ENCODE measurements around the gene BCL6.

BCL6 gene

DNA sequence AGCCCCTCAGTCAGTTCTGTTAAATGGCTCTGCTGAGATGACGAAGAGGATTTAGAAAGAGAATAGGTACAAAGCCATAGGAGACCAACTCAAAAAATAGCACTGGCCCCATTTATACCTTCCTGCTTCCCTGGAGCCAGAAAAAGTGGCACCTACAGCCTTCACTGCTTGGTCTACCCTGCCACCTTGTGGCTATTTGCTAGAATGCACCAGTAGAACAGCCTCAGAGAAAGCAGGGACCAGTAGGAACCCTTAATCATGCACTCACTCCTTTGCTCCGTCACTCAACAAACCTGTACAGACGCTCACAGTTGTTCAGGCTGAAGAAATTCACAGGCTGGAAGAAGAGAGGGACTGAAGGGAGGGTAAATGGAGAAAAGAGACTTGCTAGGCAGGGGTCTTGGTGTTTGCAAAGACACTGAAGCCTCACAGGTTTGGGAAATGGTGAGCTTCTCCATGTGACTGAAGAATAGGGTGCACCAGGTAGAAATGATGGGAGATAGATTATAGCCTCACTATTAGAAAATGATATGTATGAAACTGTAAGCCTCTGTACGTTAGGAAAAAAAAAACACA, 30.8 kb downstream of the BCL6 start:
- Histone ChIP-seq H3K4me2 (ENCODE audit: low read length) (no peak overlapping the region), H3K4me3 (ENCODE audit: low read depth, low read length, poor library complexity, severe bottlenecking) (no peak overlapping the region), H3K36me3 (ENCODE audit: insufficient read depth, low read length) (no peaks in the 10 kb centered on the region), H3K9me2 (ENCODE audit: low read depth, low read length) (no peaks in the 10 kb centered on the region), H3K9me3 (ENCODE audit: low read length) (no peaks in the 10 kb centered on the region), H3K9ac (ENCODE audit: low read length) (no peak overlapping the region), H4K20me1 (ENCODE audit: insufficient read depth, low read length) (no peaks in the 10 kb centered on the region), H3K27ac (ENCODE audit: low read depth, low read length, poor library complexity, severe bottlenecking) (no peak overlapping the region), H3K4me1 (ENCODE audit: insufficient read depth, low read length, severe bottlenecking) (peaks cover 12% of the 10 kb centered on the region), H2AFZ (ENCODE audit: low read length) (no peak overlapping the region), H3K79me2 (ENCODE audit: insufficient read depth, low read length) (no peaks in the 10 kb centered on the region), H3F3A (ENCODE audit: insufficient read depth, low read length) (peaks cover 3% of the 10 kb centered on the region), H3K27me3 (ENCODE audit: insufficient read depth, low read length) (no peaks in the 10 kb centered on the region)
- TF ChIP-seq, protein P1, sequence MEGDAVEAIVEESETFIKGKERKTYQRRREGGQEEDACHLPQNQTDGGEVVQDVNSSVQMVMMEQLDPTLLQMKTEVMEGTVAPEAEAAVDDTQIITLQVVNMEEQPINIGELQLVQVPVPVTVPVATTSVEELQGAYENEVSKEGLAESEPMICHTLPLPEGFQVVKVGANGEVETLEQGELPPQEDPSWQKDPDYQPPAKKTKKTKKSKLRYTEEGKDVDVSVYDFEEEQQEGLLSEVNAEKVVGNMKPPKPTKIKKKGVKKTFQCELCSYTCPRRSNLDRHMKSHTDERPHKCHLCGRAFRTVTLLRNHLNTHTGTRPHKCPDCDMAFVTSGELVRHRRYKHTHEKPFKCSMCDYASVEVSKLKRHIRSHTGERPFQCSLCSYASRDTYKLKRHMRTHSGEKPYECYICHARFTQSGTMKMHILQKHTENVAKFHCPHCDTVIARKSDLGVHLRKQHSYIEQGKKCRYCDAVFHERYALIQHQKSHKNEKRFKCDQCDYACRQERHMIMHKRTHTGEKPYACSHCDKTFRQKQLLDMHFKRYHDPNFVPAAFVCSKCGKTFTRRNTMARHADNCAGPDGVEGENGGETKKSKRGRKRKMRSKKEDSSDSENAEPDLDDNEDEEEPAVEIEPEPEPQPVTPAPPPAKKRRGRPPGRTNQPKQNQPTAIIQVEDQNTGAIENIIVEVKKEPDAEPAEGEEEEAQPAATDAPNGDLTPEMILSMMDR (IDR thresholded peaks at IDR 0.05; ENCODE audit: low read length), result peak; percentile 98
- no peak for TF ChIP-seq EZH2 (IDR thresholded peaks at IDR 0.05; ENCODE audit: borderline replicate concordance, low read length)

DNA sequence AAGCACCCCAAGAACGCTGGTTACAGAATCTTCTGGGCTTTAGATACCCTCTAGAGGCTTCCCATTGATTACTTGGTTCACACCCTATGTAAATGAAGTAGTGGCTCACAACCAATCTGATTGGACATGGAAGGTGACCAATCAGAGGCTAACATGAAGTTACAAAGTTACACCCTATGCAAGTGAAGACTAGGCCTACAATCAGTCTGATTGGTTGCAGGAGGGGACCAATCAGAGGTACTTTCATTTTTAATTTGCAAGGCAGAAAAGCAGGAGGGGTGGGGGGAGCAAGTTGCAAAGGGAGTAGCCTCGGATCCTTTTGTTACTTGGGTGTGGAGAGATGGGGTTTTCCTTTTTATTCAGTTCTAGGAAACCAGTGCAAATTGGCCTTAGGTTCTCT, 31.8 kb downstream of the BCL6 start:
- Histone ChIP-seq H3K79me2 (ENCODE audit: insufficient read depth, low read length) (no peaks in the 10 kb centered on the region), H3K4me3 (ENCODE audit: low read depth, low read length, poor library complexity, severe bottlenecking) (no peak overlapping the region), H3K27me3 (ENCODE audit: insufficient read depth, low read length) (no peaks in the 10 kb centered on the region), H3K4me2 (ENCODE audit: low read length) (no peak overlapping the region; the same call in 1 of the 2 replicates), H2AFZ (ENCODE audit: low read length) (0 out of 2 replicates have a peak overlapping the region, but pooled peaks have one; percentile 8), H3F3A (ENCODE audit: insufficient read depth, low read length) (no peaks in the 10 kb centered on the region), H3K36me3 (ENCODE audit: insufficient read depth, low read length) (no peaks in the 10 kb centered on the region), H3K9me2 (ENCODE audit: low read depth, low read length) (no peaks in the 10 kb centered on the region), H3K4me1 (ENCODE audit: insufficient read depth, low read length, severe bottlenecking) (peaks cover 12% of the 10 kb centered on the region), H3K27ac (ENCODE audit: low read depth, low read length, poor library complexity, severe bottlenecking) (no peak overlapping the region), H3K9ac (ENCODE audit: low read length) (no peak overlapping the region), H3K9me3 (ENCODE audit: low read length) (no peaks in the 10 kb centered on the region), H4K20me1 (ENCODE audit: insufficient read depth, low read length) (no peaks in the 10 kb centered on the region)
- TF ChIP-seq, protein P1 (IDR thresholded peaks at IDR 0.05; ENCODE audit: low read length), result no peak
- no peak for TF ChIP-seq EZH2 (IDR thresholded peaks at IDR 0.05; ENCODE audit: borderline replicate concordance, low read length)

DNA sequence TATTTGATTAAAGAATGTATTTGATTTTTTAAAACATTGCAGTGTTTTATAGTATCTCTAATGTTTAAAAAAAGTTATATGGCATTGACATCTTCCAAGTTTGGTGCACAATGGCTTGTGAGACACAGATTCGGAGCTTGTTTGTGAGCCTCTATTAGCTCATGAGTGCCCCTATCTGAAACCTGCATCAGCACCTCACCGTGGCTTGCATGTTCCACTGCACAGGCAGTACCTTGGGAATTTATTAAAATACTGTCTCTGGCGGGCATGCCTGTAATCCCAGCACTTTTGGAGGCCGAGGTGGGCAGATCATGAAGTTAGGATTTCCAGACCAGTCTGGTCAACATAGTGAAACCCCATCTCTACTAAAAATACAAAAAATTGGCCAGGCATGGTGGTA, 36.1 kb downstream of the BCL6 start:
- Histone ChIP-seq H3K27me3 (ENCODE audit: insufficient read depth, low read length) (no peaks in the 10 kb centered on the region), H4K20me1 (ENCODE audit: insufficient read depth, low read length) (no peaks in the 10 kb centered on the region), H3K4me2 (ENCODE audit: low read length) (no peak overlapping the region), H3K36me3 (ENCODE audit: insufficient read depth, low read length) (no peaks in the 10 kb centered on the region), H2AFZ (ENCODE audit: low read length) (no peak overlapping the region), H3F3A (ENCODE audit: insufficient read depth, low read length) (no peaks in the 10 kb centered on the region), H3K9me3 (ENCODE audit: low read length) (no peaks in the 10 kb centered on the region), H3K27ac (ENCODE audit: low read depth, low read length, poor library complexity, severe bottlenecking) (no peak overlapping the region), H3K9ac (ENCODE audit: low read length) (no peak overlapping the region), H3K4me1 (ENCODE audit: insufficient read depth, low read length, severe bottlenecking) (peaks cover 7% of the 10 kb centered on the region), H3K79me2 (ENCODE audit: insufficient read depth, low read length) (no peaks in the 10 kb centered on the region), H3K4me3 (ENCODE audit: low read depth, low read length, poor library complexity, severe bottlenecking) (no peak overlapping the region), H3K9me2 (ENCODE audit: low read depth, low read length) (no peaks in the 10 kb centered on the region)
- TF ChIP-seq EZH2 (IDR thresholded peaks at IDR 0.05; ENCODE audit: borderline replicate concordance, low read length), result no peak
- TF ChIP-seq, protein P1 (IDR thresholded peaks at IDR 0.05; ENCODE audit: low read length), result peak; percentile 51
